Activated CD4-positive, alpha-beta T cell treated with anti-CD3 and anti-CD28 coated beads, Interleukin-2, amount 50 U/mL, for 48 hours (primary cell): ENCODE data around the gene ZCWPW2.

Source experiments
- DNase-seq, 2 experiments: peaks; one replicate each; pipeline ENCODE4 v3.0.0-alpha.2; 2020

Gene ZCWPW2

DNA sequence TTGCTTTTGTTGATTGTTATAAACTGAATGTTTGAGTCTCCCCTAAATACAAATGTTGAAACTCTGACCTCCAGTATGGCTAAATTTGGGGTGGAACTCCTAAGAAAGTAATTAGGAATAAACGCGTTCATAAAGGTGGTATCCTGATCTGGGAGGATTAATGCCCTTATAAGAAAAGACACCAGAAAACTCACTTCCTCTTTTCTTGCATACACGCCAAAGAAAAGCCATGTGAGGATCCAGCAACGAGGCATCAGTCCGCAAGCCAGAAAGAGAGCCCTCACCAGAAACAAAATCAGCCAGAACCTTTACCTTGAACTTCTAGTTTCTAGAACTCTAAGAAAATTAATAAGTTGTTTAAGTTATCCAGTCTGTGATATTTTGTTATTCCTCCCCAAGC is 37.5 kb downstream of the ZCWPW2 start:
- no peak for DNase-seq

- no peak for DNase-seq
Measured at GRCh38 chr3:28388978-28389377, 40.5 kb downstream of the ZCWPW2 start.

DNA sequence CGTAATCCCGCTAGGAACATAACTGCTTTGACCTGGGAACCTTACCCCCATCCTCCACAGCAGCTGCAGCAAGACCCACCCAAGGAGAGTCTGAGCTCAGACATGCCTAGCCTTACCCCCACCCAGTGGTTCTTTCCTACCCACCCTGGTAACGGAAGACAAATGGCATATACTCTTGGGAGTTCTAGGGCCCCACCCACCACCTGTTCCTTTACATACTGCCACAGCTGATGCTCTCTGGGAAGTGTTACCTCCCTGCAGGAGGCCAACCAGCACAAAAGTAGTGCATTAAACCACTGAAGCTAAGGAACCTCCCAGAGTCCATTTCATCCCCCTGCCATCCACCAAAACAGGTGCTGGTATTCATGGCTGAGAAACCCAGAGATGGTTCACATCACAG is 50.7 kb downstream of the ZCWPW2 start:
- DNase-seq, result no peak

- DNase-seq, result no peak
Measured at GRCh38 chr3:28406241-28406640, 57.7 kb downstream of the ZCWPW2 start.

DNA sequence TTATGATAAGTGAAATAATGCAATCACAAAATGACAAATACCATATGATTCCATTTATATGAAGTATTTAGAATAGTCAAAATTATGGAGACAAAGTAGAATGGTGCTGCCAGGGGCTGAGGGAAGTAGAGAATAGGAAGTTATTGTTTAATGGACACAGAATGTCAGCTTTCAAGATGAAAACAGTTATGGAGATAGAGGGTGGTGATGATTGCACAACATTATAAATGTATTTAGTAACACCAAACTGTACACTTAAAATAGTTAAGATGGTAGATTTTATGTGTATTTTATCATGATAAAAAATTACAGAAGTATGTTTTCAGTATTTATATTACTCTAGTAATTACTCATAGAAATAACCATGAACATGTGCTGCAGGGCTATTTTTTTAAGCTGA is 100.9 kb downstream of the ZCWPW2 start:
- no peak for DNase-seq

GRCh38 chr3:28462866-28463265 is 114.3 kb downstream of the ZCWPW2 start:
- no peak for DNase-seq

GRCh38 chr3:28467414-28467813 is 118.9 kb downstream of the ZCWPW2 start:
- no peak for DNase-seq

GRCh38 chr3:28476194-28476593 is 127.7 kb downstream of the ZCWPW2 start:
- no peak for DNase-seq

GRCh38 chr3:28476764-28477163 is 128.2 kb downstream of the ZCWPW2 start:
- DNase-seq, result no peak

DNA sequence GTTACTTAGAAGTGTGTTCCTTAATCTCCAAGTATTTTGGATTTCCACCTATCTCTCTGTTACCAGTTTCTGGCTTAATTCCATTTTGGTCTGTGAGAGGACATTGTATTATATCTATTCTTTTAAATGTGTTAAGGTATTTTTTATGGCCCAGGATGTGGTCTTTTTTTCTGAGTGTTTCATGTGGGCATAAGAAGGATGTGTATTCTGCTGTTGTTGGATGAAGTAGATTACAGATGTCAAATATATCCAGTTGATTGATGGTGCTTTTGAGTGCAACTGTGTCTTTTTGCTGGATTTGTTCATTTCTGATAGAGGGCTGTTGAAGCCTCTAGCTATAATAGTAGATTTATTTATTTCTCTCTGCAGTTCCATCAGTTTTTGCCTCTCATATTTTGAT is 136.6 kb downstream of the ZCWPW2 start:
- no peak for DNase-seq

- DNase-seq, result no peak
Measured at GRCh38 chr3:28495301-28495700, 146.8 kb downstream of the ZCWPW2 start.

DNA sequence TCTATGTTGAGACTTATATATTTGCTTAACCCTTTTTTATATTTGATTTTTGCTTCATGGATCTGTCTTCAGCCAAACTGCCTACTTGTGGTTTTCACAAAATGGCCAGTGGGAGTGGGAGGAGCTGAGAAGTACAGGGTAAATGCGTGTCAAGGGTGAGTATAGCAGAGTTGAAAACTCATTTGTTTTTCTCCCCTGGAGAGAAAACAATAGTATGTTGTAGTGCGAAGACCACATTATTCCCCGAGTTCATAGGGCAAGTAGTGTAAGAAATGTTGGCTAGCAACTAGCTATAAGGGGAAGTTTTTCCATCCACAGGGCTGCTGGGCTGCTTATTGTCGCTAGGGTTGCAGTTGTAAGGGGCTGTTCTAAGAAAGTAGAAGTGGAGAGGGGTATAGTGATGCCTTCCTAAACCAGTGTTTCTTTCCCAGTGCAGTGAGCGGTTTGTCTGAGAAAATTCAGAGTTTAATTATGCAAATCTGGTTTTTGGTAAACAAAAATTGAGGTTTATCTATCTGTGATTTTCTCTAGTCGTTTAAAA is 153.9 kb downstream of the ZCWPW2 start:
- no peak for DNase-seq

- DNase-seq, result no peak
Measured at GRCh38 chr3:28504976-28505375, 156.5 kb downstream of the ZCWPW2 start.

GRCh38 chr3:28521663-28522062 is 173.1 kb downstream of the ZCWPW2 start:
- DNase-seq, result no peak

DNA sequence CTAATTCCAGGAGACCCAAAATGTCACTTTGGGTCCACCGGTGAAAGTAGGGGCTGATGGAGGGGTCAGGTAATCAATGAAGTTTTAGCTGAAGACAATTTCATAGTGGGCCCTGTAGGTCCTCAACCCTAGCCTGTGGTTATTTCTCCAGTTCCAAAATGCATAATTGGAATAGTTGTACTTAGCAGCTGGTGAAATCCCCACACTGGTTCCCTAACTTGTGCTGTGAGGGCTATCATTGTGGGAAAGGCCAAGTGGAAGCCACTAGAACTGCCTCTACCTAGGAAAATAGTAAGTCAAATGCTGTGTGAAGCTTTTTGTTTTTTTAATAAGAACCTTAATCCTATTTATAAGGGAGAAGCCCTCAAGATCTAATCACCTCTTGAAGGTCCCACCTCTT is 193.8 kb downstream of the ZCWPW2 start:
- no peak for DNase-seq

- no peak for DNase-seq
Measured at GRCh38 chr3:28544236-28544635, 195.7 kb downstream of the ZCWPW2 start.

DNA sequence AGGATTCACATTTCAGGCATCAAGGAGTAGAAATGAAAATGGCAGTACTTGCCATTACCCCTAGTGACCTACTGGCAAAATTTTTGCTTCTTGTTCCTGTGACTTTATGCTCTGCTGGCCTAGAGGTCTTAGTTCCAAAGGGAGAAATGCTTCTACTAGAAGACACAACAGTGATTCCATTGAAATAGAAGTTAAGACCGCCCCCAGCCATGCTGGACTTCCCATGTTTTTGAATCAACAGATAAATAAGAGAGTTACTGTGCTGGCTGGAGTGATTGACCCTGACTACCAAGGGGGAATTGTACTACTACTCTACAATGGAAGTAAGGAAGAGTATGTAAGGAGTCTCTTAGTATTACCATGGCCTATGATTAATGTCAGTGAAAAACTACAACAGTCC is 196.3 kb downstream of the ZCWPW2 start:
- no peak for DNase-seq

- no peak for DNase-seq
Measured at GRCh38 chr3:28547677-28548076, 199.2 kb downstream of the ZCWPW2 start.

- DNase-seq, result no peak
Measured at GRCh38 chr3:28553175-28553574, 204.7 kb downstream of the ZCWPW2 start.

DNA sequence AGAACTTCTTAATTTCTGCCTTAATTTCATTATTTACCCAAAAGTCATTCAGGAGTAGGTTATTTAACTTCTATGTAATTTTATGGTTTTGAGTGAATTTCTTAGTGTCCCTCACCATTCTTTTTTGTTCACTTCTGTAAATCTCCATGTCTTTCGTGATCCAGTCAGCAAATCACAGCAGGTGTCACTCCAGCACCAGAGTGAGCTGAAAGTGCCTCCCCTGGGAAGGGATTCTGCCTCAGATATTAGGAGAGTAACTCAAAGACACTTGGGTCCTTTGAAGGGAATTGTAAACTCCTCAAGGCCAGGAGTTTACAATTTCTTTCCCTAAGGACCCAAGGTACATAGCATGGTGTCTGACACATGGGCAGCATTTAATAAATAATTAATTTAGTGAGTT is 207.7 kb downstream of the ZCWPW2 start:
- DNase-seq, result no peak

GRCh38 chr3:28564211-28564610 is 215.7 kb downstream of the ZCWPW2 start:
- DNase-seq, result no peak

- DNase-seq, result no peak
Measured at GRCh38 chr3:28569357-28569756, 220.8 kb downstream of the ZCWPW2 start.

- DNase-seq, result no peak
Measured at GRCh38 chr3:28574036-28574435, 225.5 kb downstream of the ZCWPW2 start.

DNA sequence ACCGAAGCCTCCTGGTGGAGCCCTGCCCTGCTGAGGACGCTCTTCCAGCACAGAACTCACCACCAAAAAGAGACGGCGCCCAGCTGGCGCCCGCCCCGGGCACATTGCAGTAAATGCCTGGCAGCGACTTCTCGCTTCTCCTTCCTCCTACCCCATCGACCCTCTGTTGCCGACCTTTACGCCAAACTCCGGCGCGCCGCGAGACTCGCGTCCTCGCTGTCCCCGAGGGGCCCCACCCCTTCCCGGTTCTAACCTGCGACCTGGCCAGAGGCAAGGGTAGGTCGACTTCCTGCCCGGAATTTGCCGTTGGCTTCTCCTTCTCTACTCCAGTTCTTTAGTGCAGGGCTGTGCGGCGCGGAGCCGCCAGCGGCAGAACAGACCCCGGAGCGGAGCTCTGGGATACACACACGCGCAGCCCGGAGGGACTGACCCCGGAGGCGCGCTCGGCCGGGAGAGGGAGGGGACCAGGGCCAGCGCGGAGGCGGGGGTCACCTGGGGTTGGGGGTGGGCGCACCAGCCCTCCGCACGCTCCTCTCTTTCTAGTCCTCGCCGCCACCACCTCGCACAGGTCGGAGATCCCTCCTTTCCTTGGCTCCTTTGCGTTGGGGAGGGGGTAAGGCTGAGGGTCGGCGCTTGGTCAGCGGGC is 226.7 kb downstream of the ZCWPW2 start:
- DNase-seq, result no peak
